ENCODE results near the gene C1orf210.

C1orf210 gene

DNA sequence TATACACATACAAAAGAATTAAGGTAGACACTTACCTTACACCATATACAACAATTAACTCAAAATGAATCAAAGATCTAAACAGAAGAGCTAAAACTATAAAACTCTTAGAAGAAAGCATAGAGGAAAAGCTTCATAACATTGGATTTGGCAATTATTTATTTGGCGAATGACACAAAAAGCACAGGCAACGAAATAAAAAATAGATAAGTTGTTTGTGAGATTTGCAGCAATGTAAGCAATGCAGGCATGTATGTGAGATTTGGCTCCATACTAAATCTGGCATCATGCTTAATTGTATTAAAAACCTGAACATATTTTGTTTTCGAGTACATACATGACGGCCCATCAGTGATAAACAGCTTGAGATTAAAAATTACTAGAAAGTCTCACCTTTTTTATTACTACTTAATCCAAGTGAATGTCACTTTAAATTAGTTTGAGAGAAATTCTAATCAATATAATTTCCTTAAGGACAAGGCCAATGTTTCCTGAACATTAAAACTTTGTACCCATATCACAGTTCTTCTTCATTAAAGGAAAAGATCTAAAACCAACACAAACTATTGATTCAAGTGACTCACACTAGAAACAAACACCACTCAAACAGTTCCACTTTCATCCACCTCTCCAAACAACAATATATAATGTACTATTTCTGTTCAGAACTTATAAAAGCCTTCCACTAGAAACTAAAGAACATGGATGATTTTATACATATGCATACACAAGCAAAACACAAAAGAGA lies 38.7 kb downstream of the C1orf210 start:
- no peak for DNase-seq

DNA sequence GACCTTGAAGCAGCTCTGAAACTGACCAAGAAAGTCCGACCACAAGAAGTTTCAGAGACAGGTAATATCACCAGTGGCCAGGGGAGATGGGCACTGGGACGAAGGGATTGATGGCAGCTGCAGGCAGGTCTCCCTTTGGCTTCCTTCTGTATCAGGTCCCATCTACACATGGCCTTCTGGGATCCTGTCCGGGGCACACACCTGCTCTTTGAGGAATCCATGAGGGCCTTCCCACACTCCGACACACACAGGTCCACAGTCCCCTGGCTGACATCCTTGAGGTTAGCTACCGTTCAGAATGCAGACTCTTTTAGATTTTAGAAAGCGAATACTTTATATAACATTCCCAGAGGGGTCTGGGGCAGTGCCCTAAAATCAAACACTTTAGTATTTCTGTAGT lies 42.1 kb downstream of the C1orf210 start:
- DNase-seq = no peak

DNA sequence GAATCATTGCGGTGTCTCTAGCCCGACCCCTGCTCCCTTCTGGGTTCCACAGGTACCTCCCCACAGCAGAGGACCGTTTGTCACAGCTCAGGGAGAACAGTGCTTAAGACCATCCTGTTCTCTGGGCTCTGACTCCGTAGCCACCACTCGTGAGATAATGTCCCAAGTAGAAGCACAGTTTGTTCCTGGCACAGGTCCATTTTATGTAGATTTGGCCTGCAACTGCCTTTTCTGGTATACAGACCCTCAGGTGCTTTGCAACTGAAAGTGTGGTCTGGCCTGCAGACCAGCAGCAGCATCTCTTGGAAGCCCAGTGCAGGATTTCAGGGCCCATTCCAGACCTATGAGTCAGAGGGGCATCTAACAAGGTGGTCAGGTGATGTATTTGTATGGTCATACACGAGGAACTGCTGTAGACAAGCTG lies 44.0 kb downstream of the C1orf210 start:
- DNase-seq = no peak

DNA sequence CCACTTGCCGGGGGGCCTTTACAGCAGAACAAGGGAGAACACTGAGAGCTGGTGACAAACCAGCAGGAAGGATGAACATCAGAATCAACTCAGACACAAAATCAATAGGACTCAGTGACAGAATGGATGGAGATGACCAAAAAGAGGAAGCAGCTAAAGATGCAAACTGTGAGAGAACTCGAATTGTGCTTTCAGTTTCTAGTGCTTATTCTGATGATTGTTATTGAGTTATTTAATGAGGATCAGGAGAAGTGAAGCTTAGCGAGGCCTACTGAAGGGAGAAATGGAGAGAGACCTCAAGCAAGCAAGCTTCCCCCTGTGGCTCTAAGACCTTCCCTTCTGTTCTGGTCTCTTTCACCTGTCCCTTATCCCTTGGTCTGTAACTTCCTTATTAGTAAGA lies 45.9 kb downstream of the C1orf210 start:
- no peak for DNase-seq

DNA sequence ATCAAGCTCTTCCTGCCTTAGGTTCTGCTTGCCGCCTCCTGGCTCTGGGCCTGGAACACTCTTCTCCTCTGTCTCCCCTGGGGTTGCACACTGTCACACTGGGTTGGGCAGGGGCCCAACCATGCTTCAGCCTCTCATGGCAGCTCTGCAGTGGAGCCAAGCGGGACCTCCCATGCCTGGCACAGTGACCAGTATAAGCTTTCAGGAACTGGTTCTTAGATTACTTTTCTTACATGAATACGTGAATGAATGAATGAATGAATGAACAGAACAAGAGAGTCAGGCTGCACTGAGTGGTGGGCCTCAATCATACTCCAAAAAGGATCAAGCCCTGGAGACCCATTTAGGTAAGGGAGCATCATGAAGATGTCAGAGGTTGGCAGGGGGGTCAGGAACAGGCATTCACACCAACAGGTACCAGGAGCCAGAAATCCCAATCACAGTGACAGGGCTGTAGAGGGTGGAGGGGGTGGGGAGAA lies 46.4 kb downstream of the C1orf210 start:
- DNase-seq = no peak

DNA sequence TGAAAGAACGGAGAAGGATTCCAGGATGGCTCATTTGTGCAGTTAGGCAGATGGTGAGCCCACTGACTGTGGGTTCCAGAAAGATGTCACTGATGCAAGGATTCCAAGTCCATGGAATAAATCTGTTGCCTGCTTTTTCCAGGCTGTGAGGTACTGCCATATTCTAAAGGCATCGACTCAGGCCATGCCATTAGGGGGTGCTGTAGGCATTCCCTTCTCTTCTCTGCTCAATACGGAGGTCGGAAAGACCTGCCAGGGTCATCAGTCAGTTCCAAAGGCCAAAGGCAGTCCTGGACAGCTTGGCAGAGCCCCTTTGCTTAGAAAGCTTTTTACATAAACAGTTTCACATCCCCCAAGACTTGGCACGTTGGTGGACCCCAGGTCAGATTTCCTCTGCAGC lies 47.3 kb downstream of the C1orf210 start:
- DNase-seq = peak; percentile 40 to 45

DNA sequence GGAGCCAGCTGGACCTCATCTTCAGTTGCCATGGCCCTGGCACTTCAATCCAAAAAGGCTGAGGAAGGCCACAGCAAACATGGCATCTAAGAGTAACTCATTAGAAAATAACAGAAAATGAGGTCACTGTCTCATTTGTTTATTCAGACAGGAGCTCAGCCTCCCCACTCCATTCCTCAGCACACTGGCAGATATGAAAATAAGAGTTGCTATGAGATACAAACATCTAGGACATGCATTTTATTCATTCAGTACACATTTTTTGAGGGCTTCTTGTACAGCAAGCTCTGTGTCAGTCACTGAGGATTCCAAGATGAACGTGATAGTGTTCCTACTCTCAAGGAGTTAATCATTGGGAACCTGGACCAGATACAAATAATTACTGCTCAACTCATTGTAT lies 48.3 kb downstream of the C1orf210 start:
- no peak for DNase-seq

DNA sequence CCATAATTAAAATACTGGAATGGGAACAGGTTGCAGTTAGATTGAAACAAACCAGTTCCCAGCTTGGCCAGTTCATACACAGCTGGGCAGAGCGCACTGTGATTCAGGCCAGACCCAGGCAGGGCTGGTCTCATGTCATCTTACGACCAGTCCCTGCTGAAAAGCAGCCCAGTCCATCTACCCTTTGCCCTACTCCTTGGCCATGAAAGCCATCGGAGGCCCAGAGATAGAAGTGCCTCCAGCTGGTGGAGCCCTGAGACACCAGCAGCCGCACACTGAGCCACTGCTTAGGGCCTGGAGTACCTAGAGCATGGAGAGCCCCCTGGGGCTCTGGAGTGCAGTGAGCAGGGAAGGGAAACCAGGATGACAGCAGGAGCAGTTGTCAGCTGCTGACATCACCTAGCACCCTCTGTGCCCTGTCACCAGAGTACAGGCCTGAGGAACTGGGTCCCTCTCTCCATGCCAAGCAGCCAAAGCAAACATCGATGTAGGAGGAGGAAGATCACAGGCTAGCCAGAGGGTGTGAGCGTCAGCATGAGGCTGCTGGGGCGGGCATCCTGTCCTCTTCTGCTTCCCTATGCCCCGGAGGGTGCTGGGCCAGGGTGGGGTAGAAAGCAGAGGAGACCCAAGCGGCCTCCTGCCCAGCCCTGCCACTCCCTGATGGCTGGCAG lies 49.8 kb downstream of the C1orf210 start:
- no peak for DNase-seq

DNA sequence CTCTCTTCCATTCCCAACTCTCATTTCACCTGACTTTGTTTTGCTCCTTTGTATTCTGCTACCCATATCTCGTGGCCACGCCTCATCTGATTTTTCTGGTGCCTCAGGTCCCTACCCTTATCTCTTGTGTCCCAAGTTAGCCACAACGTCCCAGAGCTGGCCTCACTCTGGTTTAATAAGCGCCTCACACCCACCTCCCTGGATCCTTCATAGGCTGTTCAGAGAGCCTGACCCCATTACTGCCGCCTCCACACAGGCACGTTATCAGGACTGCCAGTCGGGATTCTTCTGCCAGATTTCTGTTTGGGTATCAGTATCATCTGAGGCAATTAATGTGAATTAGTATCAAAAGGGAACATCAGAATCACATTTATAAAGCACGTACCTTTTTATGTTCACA lies 50.3 kb downstream of the C1orf210 start:
- no peak for DNase-seq

DNA sequence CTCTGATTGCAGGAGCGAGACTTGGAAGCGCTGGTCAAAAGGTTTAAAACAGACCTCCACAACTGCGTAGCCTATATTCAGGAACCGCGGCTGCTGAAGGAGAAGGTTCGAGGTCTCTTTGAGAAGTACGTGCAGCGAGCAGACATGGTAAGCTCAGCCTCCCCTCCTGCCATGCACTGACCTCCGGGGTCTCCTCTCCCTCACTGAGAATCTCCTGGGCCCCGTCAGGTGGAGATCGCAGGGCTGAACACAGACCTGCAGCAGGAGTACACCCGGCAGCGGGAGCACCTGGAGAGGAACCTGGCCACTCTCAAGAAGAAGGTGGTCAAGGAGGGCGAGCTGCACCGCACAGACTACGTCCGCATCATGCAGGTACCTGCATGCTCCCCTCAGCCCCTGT lies 51.1 kb downstream of the C1orf210 start:
- no peak for DNase-seq

DNA sequence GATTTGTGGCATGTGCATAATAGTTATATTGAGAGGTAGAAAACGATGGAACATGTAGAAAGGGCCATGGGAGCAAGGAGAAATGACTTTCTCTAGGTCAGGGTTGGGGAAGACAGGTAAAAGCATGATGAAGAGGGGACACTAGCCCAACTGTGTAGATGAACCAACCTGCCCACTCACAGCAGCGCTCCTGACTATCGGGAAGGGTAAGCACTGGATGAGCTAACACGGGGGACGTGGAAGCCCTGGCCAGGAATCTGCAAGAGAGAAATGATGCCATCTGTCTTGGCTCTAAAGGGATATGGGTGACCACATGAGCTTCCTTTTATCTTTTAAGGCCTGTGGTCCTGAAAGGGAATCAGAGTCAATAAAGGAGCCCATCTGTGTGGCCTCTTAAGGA lies 51.8 kb downstream of the C1orf210 start:
- no peak for DNase-seq

DNA sequence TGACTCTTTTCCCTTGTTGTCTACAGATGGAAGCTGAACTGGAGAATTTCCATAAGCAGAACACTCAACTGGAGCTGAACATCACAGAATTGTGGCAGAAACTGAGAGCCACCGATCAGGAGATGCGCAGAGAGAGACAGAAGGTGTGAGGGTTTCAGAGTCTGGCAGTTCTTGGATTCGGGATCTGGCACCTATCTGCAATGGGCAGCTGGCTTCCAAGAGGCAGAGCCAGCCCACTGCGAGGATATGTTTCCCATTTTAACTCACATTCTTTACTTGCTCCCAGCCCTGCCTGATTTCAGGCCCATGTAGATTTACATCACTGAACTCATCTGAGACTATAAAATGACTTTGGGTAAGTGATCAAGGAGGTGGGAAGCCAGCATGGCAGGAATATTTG lies 52.9 kb downstream of the C1orf210 start:
- no peak for DNase-seq

DNA sequence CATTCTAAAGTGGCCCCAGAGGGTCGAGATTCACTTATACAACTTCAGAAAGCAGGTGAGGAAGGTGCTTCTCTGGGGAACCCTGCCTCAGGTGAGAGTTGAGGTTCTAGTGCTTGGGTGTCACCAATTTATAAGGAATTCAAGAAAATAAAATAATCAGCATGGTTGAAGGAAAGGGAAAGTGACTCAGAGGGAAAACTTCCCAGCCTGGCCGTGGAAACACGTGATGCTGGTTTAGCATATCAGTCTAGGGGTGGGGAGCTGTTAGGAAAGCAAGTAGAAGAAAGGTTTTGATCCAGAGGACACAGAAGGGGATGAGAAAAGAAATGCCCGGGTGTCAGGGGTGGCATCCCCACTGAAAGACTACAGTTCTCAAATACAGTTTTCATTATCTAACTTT lies 53.3 kb downstream of the C1orf210 start:
- DNase-seq = no peak

Data from activated T-cell treated with anti-CD3 and anti-CD28 coated beads, Interleukin-2, amount 50 U/mL, for 48 hours (primary cell).